ENCODE results near the gene FBXO28. TPM values are rescaled to one million over a fixed set of nuclear protein-coding genes. Genes with fewer than 3 reads are reported as not detected.

The FBXO28 gene
- total RNA-seq, 1 donor from 2014 or later, result 52.1 TPM

DNA sequence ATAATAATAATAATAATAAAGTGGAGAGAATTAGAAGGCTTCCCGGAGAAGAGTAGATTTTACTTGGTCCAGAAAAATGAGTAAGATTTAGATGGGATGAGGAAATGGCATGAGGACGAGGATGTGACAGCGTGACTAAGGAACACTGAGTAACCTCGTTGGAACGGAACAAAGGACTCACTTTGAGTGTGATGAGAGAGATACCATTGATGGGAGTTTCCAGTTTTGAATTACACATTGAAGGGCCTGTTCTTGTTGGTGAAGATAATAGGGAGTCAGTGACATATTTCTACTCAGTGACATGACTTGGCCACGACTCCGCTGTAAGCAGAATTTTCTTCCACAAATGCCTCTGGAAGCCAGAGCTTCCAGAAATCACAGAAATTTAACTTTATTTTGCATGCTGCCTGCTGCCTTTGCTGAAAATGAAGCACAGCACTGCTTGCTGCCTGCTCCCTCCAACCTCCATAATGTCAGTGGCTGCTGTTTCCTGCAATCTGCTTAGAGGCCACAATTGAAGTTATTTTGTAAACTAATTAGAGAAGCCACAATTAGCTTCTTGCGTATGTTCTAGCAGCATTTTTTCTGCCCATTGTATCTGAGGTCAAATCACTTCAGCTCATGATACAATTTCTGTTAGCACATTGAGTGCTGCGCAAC is 33.7 kb upstream of the FBXO28 start:
- no peaks in the 10 kb centered on the region for H3F3A ChIP-seq (ENCODE audit: low read depth)
- H2AFZ ChIP-seq (replicated peaks), result peak overlapping the region; percentile 91
- H3K4me1 ChIP-seq, result peaks cover 10% of the 10 kb centered on the region
- peaks cover 12% of the 10 kb centered on the region for H3K4me1 Mint-ChIP-seq
- H3K4me3 Mint-ChIP-seq, result no peak overlapping the region
- TF ChIP-seq EZH2phosphoT487 (IDR thresholded peaks at IDR 0.05), result no peak
- TF ChIP-seq, protein P1, sequence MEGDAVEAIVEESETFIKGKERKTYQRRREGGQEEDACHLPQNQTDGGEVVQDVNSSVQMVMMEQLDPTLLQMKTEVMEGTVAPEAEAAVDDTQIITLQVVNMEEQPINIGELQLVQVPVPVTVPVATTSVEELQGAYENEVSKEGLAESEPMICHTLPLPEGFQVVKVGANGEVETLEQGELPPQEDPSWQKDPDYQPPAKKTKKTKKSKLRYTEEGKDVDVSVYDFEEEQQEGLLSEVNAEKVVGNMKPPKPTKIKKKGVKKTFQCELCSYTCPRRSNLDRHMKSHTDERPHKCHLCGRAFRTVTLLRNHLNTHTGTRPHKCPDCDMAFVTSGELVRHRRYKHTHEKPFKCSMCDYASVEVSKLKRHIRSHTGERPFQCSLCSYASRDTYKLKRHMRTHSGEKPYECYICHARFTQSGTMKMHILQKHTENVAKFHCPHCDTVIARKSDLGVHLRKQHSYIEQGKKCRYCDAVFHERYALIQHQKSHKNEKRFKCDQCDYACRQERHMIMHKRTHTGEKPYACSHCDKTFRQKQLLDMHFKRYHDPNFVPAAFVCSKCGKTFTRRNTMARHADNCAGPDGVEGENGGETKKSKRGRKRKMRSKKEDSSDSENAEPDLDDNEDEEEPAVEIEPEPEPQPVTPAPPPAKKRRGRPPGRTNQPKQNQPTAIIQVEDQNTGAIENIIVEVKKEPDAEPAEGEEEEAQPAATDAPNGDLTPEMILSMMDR (IDR thresholded peaks at IDR 0.05), result no peak
- TF ChIP-seq EZH2 (IDR thresholded peaks at IDR 0.05), result no peak
- peaks cover 2% of the 10 kb centered on the region for H3K27me3 Mint-ChIP-seq (ENCODE audit: insufficient read depth, low read depth)
- H3K27ac Mint-ChIP-seq, result peak overlapping the region; percentile 70
- no peaks in the 10 kb centered on the region for H4K20me1 ChIP-seq (ENCODE audit: low read depth)
- no peaks in the 10 kb centered on the region for H3K36me3 Mint-ChIP-seq
- H3K36me3 ChIP-seq, result no peaks in the 10 kb centered on the region
- no peak overlapping the region for H3K4me3 ChIP-seq
- no peak overlapping the region for H3K27ac ChIP-seq
- no peaks in the 10 kb centered on the region for H3K79me2 ChIP-seq (ENCODE audit: low read depth)
- H3K27me3 ChIP-seq, result no peaks in the 10 kb centered on the region
- no peak overlapping the region for H3K4me2 ChIP-seq
- H3K9me3 ChIP-seq (ENCODE audit: low read depth), result no peaks in the 10 kb centered on the region
- H3K9ac ChIP-seq, result no peak overlapping the region
- no peak for DNase-seq (ENCODE audit: low spot score)
- no peaks in the 10 kb centered on the region for H3K9me3 Mint-ChIP-seq

DNA sequence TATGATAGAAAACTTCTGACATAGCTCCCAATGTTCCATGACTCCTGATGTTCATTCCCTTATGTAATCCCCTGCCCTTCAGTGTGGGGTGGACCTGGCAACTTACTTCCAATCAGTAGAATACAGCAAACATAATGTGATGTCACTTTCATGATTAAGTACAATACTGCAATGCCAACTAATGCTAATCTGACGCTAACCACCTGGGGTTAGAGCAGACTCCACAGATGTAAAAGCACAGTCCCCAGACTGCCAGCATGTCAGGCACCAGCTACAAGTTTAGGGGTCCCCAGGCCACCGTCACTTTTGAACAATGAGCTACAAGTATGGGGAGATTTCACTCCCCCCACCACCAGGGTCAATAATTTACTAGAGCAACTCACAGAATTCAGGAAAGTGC is 32.3 kb upstream of the FBXO28 start:
- Mint-ChIP-seq H3K9me3 (no peaks in the 10 kb centered on the region), H3K36me3 (no peaks in the 10 kb centered on the region), H3K4me1 (peaks cover 12% of the 10 kb centered on the region), H3K27me3 (ENCODE audit: insufficient read depth, low read depth) (peaks cover 2% of the 10 kb centered on the region), H3K27ac (no peak overlapping the region), H3K4me3 (no peak overlapping the region)
- H3K27ac ChIP-seq, result no peak overlapping the region
- H3F3A ChIP-seq (ENCODE audit: low read depth), result no peaks in the 10 kb centered on the region
- H2AFZ ChIP-seq (replicated peaks), result no peak overlapping the region
- H3K36me3 ChIP-seq, result no peaks in the 10 kb centered on the region
- no peaks in the 10 kb centered on the region for H4K20me1 ChIP-seq (ENCODE audit: low read depth)
- H3K9me3 ChIP-seq (ENCODE audit: low read depth), result no peaks in the 10 kb centered on the region
- peaks cover 10% of the 10 kb centered on the region for H3K4me1 ChIP-seq
- DNase-seq (ENCODE audit: low spot score), result no peak
- H3K9ac ChIP-seq, result no peak overlapping the region
- no peak overlapping the region for H3K4me3 ChIP-seq
- TF ChIP-seq EZH2 (IDR thresholded peaks at IDR 0.05) (no peak), EZH2phosphoT487 (IDR thresholded peaks at IDR 0.05) (no peak)
- TF ChIP-seq, protein P1 (IDR thresholded peaks at IDR 0.05), result no peak
- no peaks in the 10 kb centered on the region for H3K27me3 ChIP-seq
- H3K79me2 ChIP-seq (ENCODE audit: low read depth), result no peaks in the 10 kb centered on the region
- H3K4me2 ChIP-seq, result no peak overlapping the region

DNA sequence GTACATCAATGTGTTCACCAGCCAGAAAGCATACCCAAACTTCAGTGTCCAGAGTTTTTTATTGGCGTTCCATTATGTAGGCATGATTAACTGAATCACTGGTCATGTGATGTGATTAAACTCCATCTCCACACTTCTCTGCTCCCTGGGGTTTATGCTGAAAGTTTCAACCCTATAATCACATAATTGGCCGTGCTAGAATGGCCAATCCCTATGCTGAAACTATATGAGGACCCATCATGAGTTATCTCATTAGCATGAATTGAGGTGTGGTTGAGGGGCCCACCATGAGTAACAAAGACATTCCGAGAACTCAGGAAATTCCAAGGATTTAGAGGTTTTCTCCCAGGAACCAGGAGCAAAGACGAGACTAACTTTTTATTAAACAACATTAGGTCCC is 31.8 kb upstream of the FBXO28 start:
- Histone ChIP-seq H2AFZ (replicated peaks) (peak overlapping the region; percentile 72), H3K27me3 (no peaks in the 10 kb centered on the region), H3K4me2 (no peak overlapping the region), H3K4me3 (no peak overlapping the region), H3K9me3 (ENCODE audit: low read depth) (no peaks in the 10 kb centered on the region), H3K36me3 (no peaks in the 10 kb centered on the region), H3F3A (ENCODE audit: low read depth) (no peaks in the 10 kb centered on the region), H3K27ac (no peak overlapping the region), H3K79me2 (ENCODE audit: low read depth) (no peaks in the 10 kb centered on the region), H3K4me1 (peaks cover 10% of the 10 kb centered on the region), H4K20me1 (ENCODE audit: low read depth) (no peaks in the 10 kb centered on the region), H3K9ac (no peak overlapping the region)
- Mint-ChIP-seq H3K4me3 (no peak overlapping the region), H3K27me3 (ENCODE audit: insufficient read depth, low read depth) (peaks cover 2% of the 10 kb centered on the region), H3K27ac (no peak overlapping the region), H3K4me1 (peaks cover 12% of the 10 kb centered on the region), H3K36me3 (no peaks in the 10 kb centered on the region), H3K9me3 (no peaks in the 10 kb centered on the region)
- TF ChIP-seq EZH2phosphoT487 (IDR thresholded peaks at IDR 0.05) (no peak), EZH2 (IDR thresholded peaks at IDR 0.05) (no peak)
- TF ChIP-seq, protein P1 (IDR thresholded peaks at IDR 0.05), result no peak
- no peak for DNase-seq (ENCODE audit: low spot score)
